H9 (cell line): ENCODE data around the gene THOC5. TPM values are rescaled to one million over a fixed set of nuclear protein-coding genes. Genes with fewer than 3 reads are reported as not detected.

Experiments
- DNase-seq: peaks from one replicate; pipeline ENCODE4 v3.0.0-alpha.2; 2017
- H2AFZ ChIP-seq: one replicate; pipeline ENCODE4 v1.6.1; 2013; ENCODE audit warnings: mild to moderate bottlenecking, low read length, control low read depth, moderate library complexity
- H2AK5ac ChIP-seq: 2 replicates; pipeline ENCODE4 v1.6.1; 2013; ENCODE audit warnings: low read length, control low read depth, mixed read lengths; ENCODE audit not compliant: insufficient read length
- H2BK120ac ChIP-seq: one replicate; pipeline ENCODE4 v1.6.1; 2013; ENCODE audit warnings: low read depth, mild to moderate bottlenecking, low read length, control low read depth, inconsistent platforms; ENCODE audit not compliant: poor library complexity, severe bottlenecking
- H2BK12ac ChIP-seq: 2 replicates; pipeline ENCODE4 v1.6.1; 2013; ENCODE audit warnings: low read length, control low read depth, mixed read lengths, low read depth; ENCODE audit not compliant: insufficient read length
- H2BK15ac ChIP-seq: 2 replicates; pipeline ENCODE4 v1.6.1; 2013; ENCODE audit warnings: low read depth, low read length, control low read depth
- H2BK20ac ChIP-seq: one replicate; pipeline ENCODE4 v1.6.1; 2013; ENCODE audit warnings: low read depth, mild to moderate bottlenecking, low read length, control low read depth, inconsistent platforms; ENCODE audit not compliant: poor library complexity, severe bottlenecking
- H2BK5ac ChIP-seq: 2 replicates; pipeline ENCODE4 v1.6.1; 2013; ENCODE audit warnings: low read length, control low read depth, mixed read lengths; ENCODE audit not compliant: insufficient read length
- H3K14ac ChIP-seq: 2 replicates; pipeline ENCODE4 v1.6.1; 2013; ENCODE audit warnings: low read length, control low read depth; ENCODE audit not compliant: insufficient read depth
- H3K18ac ChIP-seq: 2 replicates; pipeline ENCODE4 v1.6.1; 2013; ENCODE audit warnings: low read depth, mild to moderate bottlenecking, mixed read lengths, low read length, control low read depth; ENCODE audit not compliant: insufficient read length
- H3K23ac ChIP-seq: 2 replicates; pipeline ENCODE4 v1.6.1; 2013; ENCODE audit warnings: low read length, control low read depth, mixed read lengths, low read depth; ENCODE audit not compliant: insufficient read length
- H3K23me2 ChIP-seq: 2 replicates; pipeline ENCODE4 v1.6.1; 2013; ENCODE audit warnings: low read depth, mild to moderate bottlenecking, mixed read lengths, low read length, control low read depth; ENCODE audit not compliant: insufficient read length, poor library complexity, severe bottlenecking
- H3K27ac ChIP-seq: 2 replicates; pipeline ENCODE4 v1.5.1; 2013; ENCODE audit warnings: low read length, control low read depth, mixed read lengths, low read depth; ENCODE audit not compliant: insufficient read length
- H3K27me3 ChIP-seq: 2 replicates; pipeline ENCODE4 v1.6.1; 2013; ENCODE audit warnings: low read length, control low read depth, inconsistent platforms; ENCODE audit not compliant: insufficient read depth
- H3K4ac ChIP-seq: 2 replicates; pipeline ENCODE4 v1.6.1; 2013; ENCODE audit warnings: low read depth, mild to moderate bottlenecking, control low read depth, inconsistent platforms, low read length, moderate library complexity
- H3K4me1 ChIP-seq: 2 replicates; pipeline ENCODE4 v1.6.1; 2013; ENCODE audit warnings: low read length, control low read depth, inconsistent platforms; ENCODE audit not compliant: insufficient read depth
- H3K4me2 ChIP-seq: 2 replicates; pipeline ENCODE4 v1.6.1; 2013; ENCODE audit warnings: low read length, control low read depth, mixed read lengths; ENCODE audit not compliant: insufficient read length, insufficient read depth
- H3K56ac ChIP-seq: 2 replicates; pipeline ENCODE4 v1.6.1; 2013; ENCODE audit warnings: low read depth, mild to moderate bottlenecking, mixed read lengths, low read length, control low read depth; ENCODE audit not compliant: insufficient read length
- H3K79me1 ChIP-seq: 2 replicates; pipeline ENCODE4 v1.6.1; 2013; ENCODE audit warnings: low read depth, mild to moderate bottlenecking, moderate library complexity, low read length, control low read depth, inconsistent platforms; ENCODE audit not compliant: insufficient read depth, poor library complexity, severe bottlenecking
- H3K79me2 ChIP-seq: 2 replicates; pipeline ENCODE4 v1.6.1; 2013; ENCODE audit warnings: low read length, control low read depth, inconsistent platforms; ENCODE audit not compliant: insufficient read depth
- H3K9ac ChIP-seq: 2 replicates; pipeline ENCODE4 v1.6.1; 2013; ENCODE audit warnings: low read length, control low read depth, mixed read lengths; ENCODE audit not compliant: insufficient read length; ENCODE audit errors: extremely low read depth
- H3K9me3 ChIP-seq: one replicate; pipeline ENCODE4 v1.6.1; 2013; ENCODE audit warnings: low read depth, low read length, inconsistent platforms; ENCODE audit not compliant: control insufficient read depth
- H3T11ph ChIP-seq: one replicate; pipeline ENCODE4 v1.6.1; 2013; ENCODE audit warnings: mild to moderate bottlenecking, low read length, control low read depth, inconsistent platforms
- H4K20me1 ChIP-seq: one replicate; pipeline ENCODE4 v1.6.1; 2013; ENCODE audit not compliant: control insufficient read depth, insufficient read length, insufficient read depth
- H4K5ac ChIP-seq: 2 replicates; pipeline ENCODE4 v1.6.1; 2013; ENCODE audit warnings: low read depth, mild to moderate bottlenecking, mixed read lengths, low read length, control low read depth; ENCODE audit not compliant: insufficient read length
- H4K8ac ChIP-seq: replicated peaks from 2 replicates; pipeline ENCODE4 v1.6.1; 2013; ENCODE audit warnings: low read length, control low read depth, mixed read lengths, low read depth; ENCODE audit not compliant: insufficient read length
- H4K91ac ChIP-seq: 2 replicates; pipeline ENCODE4 v1.6.1; 2013; ENCODE audit warnings: low read depth, mild to moderate bottlenecking, moderate library complexity, mixed read lengths, low read length, control low read depth; ENCODE audit not compliant: insufficient read length
- H3K27ac Mint-ChIP-seq, 3 experiments: 2 replicates in 2 of 3; 3 replicates in 1 of 3; pipeline ENCODE4 v1.8.0; 2020 to 2021; ENCODE audit warnings: mixed read lengths in 3 of 3, mild to moderate bottlenecking in 1 of 3, moderate library complexity in 1 of 3
- H3K27me3 Mint-ChIP-seq: 2 replicates; pipeline ENCODE4 v1.8.0; 2021; ENCODE audit warnings: low read depth, mild to moderate bottlenecking, moderate library complexity, mixed read lengths
- H3K36me3 Mint-ChIP-seq, 3 experiments: 2 replicates in 2 of 3; 3 replicates in 1 of 3; pipeline ENCODE4 v1.8.0; 2020 to 2021; ENCODE audit warnings: low read depth in 3 of 3, mixed read lengths in 3 of 3; ENCODE audit not compliant: insufficient read depth in 1 of 3
- H3K4me1 Mint-ChIP-seq, 2 experiments: 2 replicates each; pipeline ENCODE4 v1.8.0; 2020; ENCODE audit warnings: mixed read lengths in 2 of 2
- H3K4me3 Mint-ChIP-seq, 2 experiments: 2 replicates in 1 of 2; 3 replicates in 1 of 2; pipeline ENCODE4 v1.8.0; 2020 to 2021; ENCODE audit warnings: mild to moderate bottlenecking in 2 of 2, mixed read lengths in 2 of 2, moderate library complexity in 1 of 2
- H3K9me3 Mint-ChIP-seq, 2 experiments: 2 replicates in 1 of 2; 3 replicates in 1 of 2; pipeline ENCODE4 v1.8.0; 2020; ENCODE audit warnings: mild to moderate bottlenecking in 2 of 2, mixed read lengths in 2 of 2, moderate library complexity in 1 of 2
- WGBS: extraction: QIAGEN DNeasy Blood & Tissue Kit; methylation state at CpG from one replicate; pipeline ENCODE4 v1.1.7; 2013; ENCODE audit warnings: missing lambda C conversion rate, low lambda C conversion rate, mixed read lengths; ENCODE audit not compliant: insufficient read length; ENCODE audit errors: extremely low coverage; 5-methylcytosine and 5-hydroxymethylcytosine counted together
- long read RNA-seq: library from polyadenylated mRNA; unstranded; transcript quantifications from one replicate; pipeline ENCODE4 v2.0.0, GENCODE V29; 2020
- total RNA-seq: library from RNA; stranded (reverse); gene quantifications from 2 replicates; pipeline ENCODE4 v1.2.1, GENCODE V29; 2021
- TF ChIP-seq, protein P1 (sequence below): fragments of 200-600 bp; sonication (generic); conservative IDR thresholded peaks from 3 replicates; pipeline ENCODE4 v1.8.0; 2021; ENCODE audit warnings: antibody characterized with exemption, mild to moderate bottlenecking

The THOC5 gene
- total RNA-seq, result 68.2 and 71.8 TPM in 2 replicates
- long read RNA-seq, full-length matches to known transcripts, result 340 of 403 reads
- long read RNA-seq, partial matches to known transcripts, result 16 of 403 reads
- long read RNA-seq, other reads (novel, unspliced or antisense), result 47 of 403 reads

DNA sequence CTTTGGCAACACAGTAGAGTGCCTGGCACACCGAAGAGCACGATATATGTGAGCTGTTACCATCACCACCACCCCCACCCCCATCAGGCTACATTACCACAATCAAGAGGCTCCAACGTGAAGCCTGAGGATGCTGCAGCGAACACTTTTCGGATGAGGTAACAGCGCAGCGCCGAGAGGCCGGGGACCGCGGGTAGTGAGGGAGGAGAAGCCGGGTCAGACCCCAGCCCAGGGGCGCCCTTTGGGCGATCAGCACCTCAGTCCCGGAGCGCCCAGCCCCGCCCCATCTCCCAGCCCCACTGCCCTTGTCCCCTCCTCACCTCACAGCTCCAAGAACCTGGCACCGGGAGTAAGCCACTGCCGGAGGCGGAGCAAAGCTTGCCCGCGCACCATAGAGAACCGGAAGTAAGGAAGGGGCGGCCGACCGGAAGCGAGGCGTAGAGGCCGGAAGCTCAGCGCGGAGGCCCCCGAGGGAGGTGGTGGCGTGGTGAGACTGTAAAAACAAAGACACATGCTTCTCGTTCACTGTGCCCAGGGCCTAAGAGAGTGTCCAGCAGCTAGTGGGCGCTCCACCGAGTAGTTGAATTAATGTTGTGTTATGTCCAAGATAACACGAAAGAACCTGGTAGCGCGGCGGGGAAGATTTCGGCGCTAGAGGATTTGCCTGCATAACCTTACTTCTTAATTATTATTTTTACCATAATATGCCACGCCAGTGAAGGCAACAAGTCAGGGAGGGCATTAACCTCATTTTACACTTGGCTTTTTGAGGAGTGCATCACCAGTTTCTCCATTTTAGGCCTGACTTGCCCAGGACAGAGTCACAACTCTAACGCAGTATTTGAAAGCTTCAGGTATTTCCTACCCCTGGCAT is at the start of gene THOC5:
Gene THOC5, minus strand, starts transcription at position 407 of the 874 bp plus-strand sequence. CDS start 4,610 bp downstream, outside the sequence.
- Histone ChIP-seq H4K5ac (no peak within 1 kb of the TSS), H3K14ac (no peak within 1 kb of the TSS), H3K4ac (no peak within 1 kb of the TSS; the same call in 1 of the 2 replicates), H3K79me2 (no peaks in the 10 kb centered on the region; the same call in 1 of the 2 replicates), H3K4me2 (peak within 1 kb of the TSS; percentile 75), H3K27me3 (no peaks in the 10 kb centered on the region), H3K79me1 (no peaks in the 10 kb centered on the region), H3K9ac (peak within 1 kb of the TSS; percentile 83), H2AK5ac (no peak within 1 kb of the TSS), H4K91ac (no peak within 1 kb of the TSS), H4K8ac (no peak within 1 kb of the TSS), H4K20me1 (no peaks in the 10 kb centered on the region), H2BK15ac (no peak within 1 kb of the TSS), H2BK120ac (no peak within 1 kb of the TSS), H2AFZ (no peak within 1 kb of the TSS), H3T11ph (no peak within 1 kb of the TSS), H2BK5ac (no peak within 1 kb of the TSS), H3K9me3 (no peaks in the 10 kb centered on the region), H3K18ac (peak within 1 kb of the TSS; percentile 2), H3K4me1 (no peaks in the 10 kb centered on the region), H2BK12ac (no peak within 1 kb of the TSS), H3K23ac (no peak within 1 kb of the TSS), H3K56ac (no peak within 1 kb of the TSS), H2BK20ac (no peak within 1 kb of the TSS), H3K27ac (peak within 1 kb of the TSS; percentile 2), H3K23me2 (no peaks in the 10 kb centered on the region)
- TF ChIP-seq, protein P1, sequence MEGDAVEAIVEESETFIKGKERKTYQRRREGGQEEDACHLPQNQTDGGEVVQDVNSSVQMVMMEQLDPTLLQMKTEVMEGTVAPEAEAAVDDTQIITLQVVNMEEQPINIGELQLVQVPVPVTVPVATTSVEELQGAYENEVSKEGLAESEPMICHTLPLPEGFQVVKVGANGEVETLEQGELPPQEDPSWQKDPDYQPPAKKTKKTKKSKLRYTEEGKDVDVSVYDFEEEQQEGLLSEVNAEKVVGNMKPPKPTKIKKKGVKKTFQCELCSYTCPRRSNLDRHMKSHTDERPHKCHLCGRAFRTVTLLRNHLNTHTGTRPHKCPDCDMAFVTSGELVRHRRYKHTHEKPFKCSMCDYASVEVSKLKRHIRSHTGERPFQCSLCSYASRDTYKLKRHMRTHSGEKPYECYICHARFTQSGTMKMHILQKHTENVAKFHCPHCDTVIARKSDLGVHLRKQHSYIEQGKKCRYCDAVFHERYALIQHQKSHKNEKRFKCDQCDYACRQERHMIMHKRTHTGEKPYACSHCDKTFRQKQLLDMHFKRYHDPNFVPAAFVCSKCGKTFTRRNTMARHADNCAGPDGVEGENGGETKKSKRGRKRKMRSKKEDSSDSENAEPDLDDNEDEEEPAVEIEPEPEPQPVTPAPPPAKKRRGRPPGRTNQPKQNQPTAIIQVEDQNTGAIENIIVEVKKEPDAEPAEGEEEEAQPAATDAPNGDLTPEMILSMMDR, result peak; percentile 60
- H3K4me3 Mint-ChIP-seq, result peak within 1 kb of the TSS; percentile 90 to 97
- WGBS, result no CpG with 5 or more reads among the region's 44 CpGs
- H3K4me1 Mint-ChIP-seq, result peaks cover 3 to 7% of the 10 kb centered on the region in 2 experiments; a peak in 3 of 4 replicates
- H3K36me3 Mint-ChIP-seq, result peaks cover 48 to 79% (median 76%) of the 10 kb centered on the region in 3 experiments
- peaks cover 8 to 10% of the 10 kb centered on the region in 2 experiments; a peak in 4 of 5 replicates for H3K9me3 Mint-ChIP-seq
- peak within 1 kb of the TSS; percentile 94 to 98 (median 95) for H3K27ac Mint-ChIP-seq
- H3K27me3 Mint-ChIP-seq, result no peaks in the 10 kb centered on the region; the same call in 1 of the 2 replicates
- DNase-seq, result peak; percentile 96
